K562 (cell line): ENCODE measurements around the gene SNU13. TPM values are rescaled to one million over a fixed set of nuclear protein-coding genes. Genes with fewer than 3 reads are reported as not detected.
A peak's percentile ranks its signal among the peaks of the same experiment; 100 is the strongest.

Experiments used
- ARID4B ChIP-seq: sonication (generic); formaldehyde crosslinking; IDR thresholded peaks from 2 replicates; pipeline ENCODE4 v1.8.0; 2022; ENCODE audit warnings: mild to moderate bottlenecking, missing genetic modification reagents
- CREBBP ChIP-seq: IDR thresholded peaks from one replicate; pipeline ENCODE4 v1.6.1; 2012; ENCODE audit warnings: low read depth, mild to moderate bottlenecking, control low read depth, inconsistent platforms, low read length
- CSDE1 ChIP-seq, 2 experiments: fragments of 450-650 bp; IDR thresholded peaks; 2 replicates each; pipeline ENCODE4 v1.6.1; 2016; ENCODE audit warnings: mild to moderate bottlenecking in 1 of 2
- ESRRA ChIP-seq: fragments of 450-650 bp; IDR thresholded peaks from 2 replicates; pipeline ENCODE4 v1.6.1; 2014; ENCODE audit warnings: low read depth, mild to moderate bottlenecking, moderate library complexity, borderline replicate concordance
- ETV1 ChIP-seq: fragments of 450-650 bp; conservative IDR thresholded peaks from 2 replicates; pipeline ENCODE4 v1.6.1; 2016; ENCODE audit warnings: missing genetic modification characterization, control low read depth, low read depth, missing compliant biosample characterization
- GABPB1 ChIP-seq: sonication (generic); formaldehyde crosslinking; IDR thresholded peaks from 2 replicates; pipeline ENCODE4 v1.8.0; 2022; ENCODE audit warnings: mild to moderate bottlenecking, missing genetic modification reagents
- HDAC2 ChIP-seq: fragments of 450-650 bp; IDR thresholded peaks from 2 replicates; pipeline ENCODE4 v1.6.1; 2016; ENCODE audit warnings: mild to moderate bottlenecking
- JUND ChIP-seq, 2 experiments: IDR thresholded peaks; 2 replicates in 1 of 2; 3 replicates in 1 of 2; pipeline ENCODE4 v1.6.1; 2011; ENCODE audit warnings: borderline replicate concordance in 2 of 2, low read depth in 2 of 2, low read length in 2 of 2, improper control_type of control experiment in 1 of 2, missing biosample characterization in 1 of 2, missing genetic modification characterization in 1 of 2, missing genetic modification reagents in 1 of 2
- MYNN ChIP-seq, 2 experiments: sonication (generic); formaldehyde crosslinking in 1 of 2; IDR thresholded peaks; 2 replicates each; pipeline versions ENCODE4 v1.5.0 to v1.6.1; 2016 to 2020; ENCODE audit warnings: antibody characterized with exemption in 1 of 2, missing genetic modification reagents in 1 of 2
- NFIC ChIP-seq: fragments of 450-650 bp; IDR thresholded peaks from 2 replicates; pipeline ENCODE4 v1.6.1; 2017; ENCODE audit warnings: mild to moderate bottlenecking, inconsistent platforms
- NRF1 ChIP-seq, 2 experiments: fragments of 450-650 bp; IDR thresholded peaks in 1 of 2; conservative IDR thresholded peaks in 1 of 2; 2 replicates each; pipeline ENCODE4 v1.6.1; 2014; ENCODE audit warnings: mild to moderate bottlenecking in 2 of 2
- RBFOX2 ChIP-seq: fragments of 200-400 bp; formaldehyde crosslinking; IDR thresholded peaks from 2 replicates; pipeline ENCODE4 v1.6.1; 2017; ENCODE audit warnings: low read depth, mild to moderate bottlenecking, low read length, moderate library complexity
- SP1 ChIP-seq: sonication (generic); formaldehyde crosslinking; IDR thresholded peaks from 2 replicates; pipeline ENCODE4 v1.8.1; 2022; ENCODE audit warnings: mild to moderate bottlenecking, missing genetic modification reagents
- SUPT5H ChIP-seq: fragments of 450-650 bp; IDR thresholded peaks from 2 replicates; pipeline ENCODE4 v1.6.1; 2016
- ZBTB11 ChIP-seq, 3 experiments: fragments of 200-800 bp in 1 of 3; fragments of 250-450 bp in 1 of 3; fragments of 450-650 bp in 1 of 3; sonication (Bioruptor Pico) in 1 of 3; sonication (Bioruptor generic) in 1 of 3; formaldehyde crosslinking in 1 of 3; IDR thresholded peaks; 2 replicates each; pipeline versions ENCODE4 v1.6.1 to v1.8.0; 2016 to 2022; ENCODE audit warnings: mild to moderate bottlenecking in 2 of 3, missing genetic modification characterization in 2 of 3, missing compliant biosample characterization in 1 of 3, moderate library complexity in 1 of 3
- ZNF57 ChIP-seq: fragments of 450-650 bp; formaldehyde crosslinking; IDR thresholded peaks from 2 replicates; pipeline ENCODE4 v1.4.0; 2020; ENCODE audit warnings: mild to moderate bottlenecking, moderate library complexity
- polyA plus RNA-seq, 8 experiments: library from polyadenylated mRNA; depleted of rRNA in 4 of 8; stranded (reverse) in 5 of 8; unstranded in 3 of 8; fragments of >200 nt; fragmentation: Nextera tagmentation in 2 of 8; fragmentation: Illumina TruSeq in 1 of 8; extraction: Ambion mirVana in 2 of 8; extraction: Trizol in 1 of 8; gene quantifications; 2 replicates each; pipeline versions ENCODE4 v1.2.1 to v1.2.3, GENCODE V29; 2011 to 2014; ENCODE audit warnings: inconsistent platforms in 1 of 8, missing spikeins in 1 of 8
- total RNA-seq, 7 experiments: library from RNA; depleted of rRNA in 6 of 7; stranded (reverse); fragments of >200 nt in 6 of 7; fragmentation: Illumina TruSeq in 2 of 7; extraction: Trizol in 2 of 7; gene quantifications; 2 replicates each; pipeline versions ENCODE4 v1.2.1 to v1.2.3, GENCODE V29; 2011 to 2021; ENCODE audit warnings: low replicate concordance in 1 of 7
- TF ChIP-seq, protein P1 (sequence below): fragments of 450-650 bp; IDR thresholded peaks from 2 replicates; pipeline ENCODE4 v1.6.1; 2016; ENCODE audit warnings: antibody characterized with exemption

Gene SNU13
- total and polyA plus RNA-seq, 9 of the 15 experiments (the other 6 are each of a cell fraction or from before 2014, with no cell fraction given), result 185 to 981 (median 283) TPM

GRCh38 chr22:41682033-41682807 lies 6.4 kb downstream of the SNU13 start (continued):
- peak; percentile 45; the same call in 1 of the 2 replicates for TF ChIP-seq HDAC2
- peak in 1 of 2 experiments; percentile 38; a peak in 2 of 4 replicates for TF ChIP-seq NRF1 (conservative IDR thresholded peaks at IDR 0.05 in 1 of 2, IDR thresholded peaks at IDR 0.05 in 1 of 2)
- 0 out of 2 replicates have a peak, but pooled peaks have one; percentile 16 for TF ChIP-seq ETV1
- TF ChIP-seq ARID4B (CRISPR knock-in tag), result peak; percentile 70; the same call in 1 of the 2 replicates
- TF ChIP-seq, protein P1, sequence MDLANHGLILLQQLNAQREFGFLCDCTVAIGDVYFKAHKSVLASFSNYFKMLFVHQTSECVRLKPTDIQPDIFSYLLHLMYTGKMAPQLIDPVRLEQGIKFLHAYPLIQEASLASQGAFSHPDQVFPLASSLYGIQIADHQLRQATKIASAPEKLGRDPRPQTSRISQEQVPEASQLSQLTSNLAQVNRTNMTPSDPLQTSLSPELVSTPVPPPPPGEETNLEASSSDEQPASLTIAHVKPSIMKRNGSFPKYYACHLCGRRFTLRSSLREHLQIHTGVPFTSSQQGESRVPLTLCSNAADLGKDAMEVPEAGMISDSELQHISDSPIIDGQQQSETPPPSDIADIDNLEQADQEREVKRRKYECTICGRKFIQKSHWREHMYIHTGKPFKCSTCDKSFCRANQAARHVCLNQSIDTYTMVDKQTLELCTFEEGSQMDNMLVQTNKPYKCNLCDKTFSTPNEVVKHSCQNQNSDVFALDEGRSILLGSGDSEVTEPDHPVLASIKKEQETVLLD, result no peak
- TF ChIP-seq MYNN (IDR thresholded peaks at IDR 0.05), result peak; percentile 62; the same call in 1 of the 2 replicates
- TF ChIP-seq MYNN (CRISPR knock-in tag; IDR thresholded peaks at IDR 0.05), result no peak
- TF ChIP-seq SUPT5H, result peak; percentile 90
- TF ChIP-seq SP1, result peak; percentile 76
- TF ChIP-seq CREBBP, result no peak
- TF ChIP-seq NFIC, result 0 out of 2 replicates have a peak, but pooled peaks have one; percentile 21
- no peak for TF ChIP-seq ZNF57 (CRISPR knock-in tag)
- peak in 1 of 2 experiments; percentile 34; a peak in 1 of 4 replicates for TF ChIP-seq CSDE1 (IDR thresholded peaks at IDR 0.05)
- TF ChIP-seq RBFOX2, result peak; percentile 86
- peak; percentile 97 for TF ChIP-seq GABPB1 (CRISPR knock-in tag)
- peak; percentile 70 for TF ChIP-seq JUND (IDR thresholded peaks at IDR 0.05; ENCODE audit: borderline replicate concordance, low read depth, low read length)
- peak; percentile 63; the same call in 1 of the 3 replicates for TF ChIP-seq JUND (tag; IDR thresholded peaks at IDR 0.05; ENCODE audit: borderline replicate concordance, low read depth, low read length)
- no peak for TF ChIP-seq ZBTB11 (CRISPR knock-in tag; IDR thresholded peaks at IDR 0.05)
- peak; percentile 59; the same call in 1 of the 2 replicates for TF ChIP-seq ESRRA
